ACC112 (cell line): ENCODE data around the gene MPG.

ENCODE experiments used
- H2AFZ ChIP-seq: fragments of 200-600 bp; sonication (generic); one replicate; pipeline ENCODE4 v1.6.0; 2017; ENCODE audit warnings: antibody characterized with exemption, low read length; ENCODE audit not compliant: unreplicated experiment
- H3K27ac ChIP-seq: fragments of 200-600 bp; sonication (generic); 2 replicates; pipeline ENCODE4 v1.5.1; 2014; ENCODE audit warnings: low read depth, mild to moderate bottlenecking, antibody characterized with exemption, low read length, moderate library complexity
- H3K27me3 ChIP-seq: fragments of 200-600 bp; sonication (generic); 2 replicates; pipeline ENCODE4 v1.6.1; 2014; ENCODE audit warnings: mild to moderate bottlenecking, antibody characterized with exemption, low read length, moderate library complexity, mixed read lengths; ENCODE audit not compliant: insufficient read depth
- H3K36me3 ChIP-seq: fragments of 200-600 bp; sonication (generic); 2 replicates; pipeline ENCODE4 v1.6.1; 2016; ENCODE audit warnings: mild to moderate bottlenecking, antibody characterized with exemption, low read length, moderate library complexity, mixed read lengths; ENCODE audit not compliant: insufficient read depth
- H3K4me1 ChIP-seq: fragments of 200-600 bp; sonication (generic); one replicate; pipeline ENCODE4 v1.6.1; 2016; ENCODE audit warnings: low read length, mixed read lengths; ENCODE audit not compliant: insufficient read depth, unreplicated experiment, control insufficient read depth
- H3K4me3 ChIP-seq: fragments of 200-600 bp; sonication (generic); 2 replicates; pipeline ENCODE4 v1.5.1; 2014; ENCODE audit warnings: mild to moderate bottlenecking, low read depth, low read length
- H3K79me2 ChIP-seq: fragments of 200-600 bp; sonication (generic); one replicate; pipeline ENCODE4 v1.6.0; 2016; ENCODE audit warnings: low read length; ENCODE audit not compliant: control insufficient read depth, unreplicated experiment, insufficient read depth

MPG gene

GRCh38 chr16:132120-132519, 54.1 kb downstream of the MPG start:
- Histone ChIP-seq H2AFZ (no peak overlapping the region), H3K79me2 (peaks cover 64% of the 10 kb centered on the region), H3K27me3 (no peaks in the 10 kb centered on the region), H3K27ac (no peak overlapping the region), H3K36me3 (no peaks in the 10 kb centered on the region), H3K4me1 (peaks cover under 1% of the 10 kb centered on the region), H3K4me3 (no peak overlapping the region)

GRCh38 chr16:133716-134115, 55.7 kb downstream of the MPG start:
- H3K4me3 ChIP-seq, result no peak overlapping the region
- no peaks in the 10 kb centered on the region for H3K27me3 ChIP-seq
- no peak overlapping the region for H3K27ac ChIP-seq
- peaks cover 3% of the 10 kb centered on the region for H3K4me1 ChIP-seq
- H2AFZ ChIP-seq, result no peak overlapping the region
- H3K79me2 ChIP-seq, result peaks cover 69% of the 10 kb centered on the region
- no peaks in the 10 kb centered on the region for H3K36me3 ChIP-seq
